Right forelimb (tissue), 1 donor: ENCODE results near the gene NACAD.

ENCODE experiments used
- DNase-seq: peaks from one replicate; pipeline ENCODE4 v3.0.0-alpha.2; 2018

Gene NACAD

GRCh38 chr7:45089341-45089891 is 647 bp upstream of the NACAD start:
- peak; percentile 76 for DNase-seq

GRCh38 chr7:45088146-45088701 is 545 bp downstream of the NACAD start:
- DNase-seq: no peak

GRCh38 chr7:45087301-45088145 is 1.2 kb downstream of the NACAD start:
- DNase-seq: no peak

- no peak for DNase-seq
These were observed 2.3 kb downstream of the NACAD start for GRCh38 chr7:45086331-45087065.

- DNase-seq: no peak
These were observed 3.1 kb downstream of the NACAD start for GRCh38 chr7:45085619-45086200.

GRCh38 chr7:45084901-45085618 is 3.7 kb downstream of the NACAD start:
- DNase-seq: no peak

GRCh38 chr7:45084336-45084735 is 4.4 kb downstream of the NACAD start:
- no peak for DNase-seq

- DNase-seq: no peak
These were observed 5.9 kb downstream of the NACAD start for GRCh38 chr7:45082831-45083331.

GRCh38 chr7:45082031-45082830 is 6.5 kb downstream of the NACAD start:
- DNase-seq: no peak

GRCh38 chr7:45081670-45081974 is 7.1 kb downstream of the NACAD start:
- DNase-seq: no peak

- no peak for DNase-seq
These were observed 7.7 kb downstream of the NACAD start for GRCh38 chr7:45080958-45081669.

GRCh38 chr7:45080265-45080957 is 8.4 kb downstream of the NACAD start:
- DNase-seq: no peak

GRCh38 chr7:45078125-45078681 is 10.6 kb downstream of the NACAD start:
- no peak for DNase-seq

GRCh38 chr7:45077579-45077978 is 11.2 kb downstream of the NACAD start:
- DNase-seq: no peak

GRCh38 chr7:45076946-45077345 is 11.8 kb downstream of the NACAD start:
- DNase-seq: no peak

GRCh38 chr7:45075871-45076796 is 12.6 kb downstream of the NACAD start:
- DNase-seq: no peak

GRCh38 chr7:45075355-45075644 is 13.5 kb downstream of the NACAD start:
- no peak for DNase-seq

GRCh38 chr7:45074528-45075354 is 14.0 kb downstream of the NACAD start:
- no peak for DNase-seq
